HG03558 (cell line): Measurements from ENCODE around the gene FBXO46.
"Not testable (repeated sequence)": the region's sequence is repeated elsewhere in the genome, so short reads cannot be mapped to it uniquely, and the experiment has no call there.

Experiments used
- ATAC-seq: cut with Tn5 transposase; IDR thresholded peaks from one replicate; pipeline ENCODE4 v1.9.1; 2021; ENCODE audit warnings: moderate number of reproducible peaks; ENCODE audit not compliant: unreplicated experiment; ENCODE audit errors: extremely low read depth

Gene FBXO46

DNA sequence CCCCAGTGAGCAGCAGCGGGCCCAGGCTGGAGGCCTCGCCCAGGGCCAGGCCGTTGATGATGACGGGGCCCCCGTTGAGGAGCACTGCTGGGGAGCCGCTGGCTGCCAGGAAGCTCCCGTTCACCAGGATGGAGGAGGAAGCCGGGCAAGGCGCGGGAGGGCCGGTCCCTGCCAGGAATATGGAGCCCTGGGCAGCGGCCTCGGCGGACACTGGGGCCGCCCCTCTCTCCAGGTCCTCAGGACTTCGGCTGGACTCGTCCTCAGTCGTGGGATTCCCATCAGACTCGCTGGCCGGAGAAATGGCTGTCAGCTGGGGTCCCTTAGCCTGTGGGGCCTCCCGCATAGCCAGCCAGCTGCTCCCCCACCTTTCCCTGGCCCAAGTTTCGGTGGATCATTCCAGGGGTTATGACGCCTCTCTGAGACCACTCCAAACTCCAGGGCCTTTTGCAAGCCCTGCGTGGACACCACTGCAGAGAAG, 36.2 kb upstream of the FBXO46 start:
- no peak for ATAC-seq

DNA sequence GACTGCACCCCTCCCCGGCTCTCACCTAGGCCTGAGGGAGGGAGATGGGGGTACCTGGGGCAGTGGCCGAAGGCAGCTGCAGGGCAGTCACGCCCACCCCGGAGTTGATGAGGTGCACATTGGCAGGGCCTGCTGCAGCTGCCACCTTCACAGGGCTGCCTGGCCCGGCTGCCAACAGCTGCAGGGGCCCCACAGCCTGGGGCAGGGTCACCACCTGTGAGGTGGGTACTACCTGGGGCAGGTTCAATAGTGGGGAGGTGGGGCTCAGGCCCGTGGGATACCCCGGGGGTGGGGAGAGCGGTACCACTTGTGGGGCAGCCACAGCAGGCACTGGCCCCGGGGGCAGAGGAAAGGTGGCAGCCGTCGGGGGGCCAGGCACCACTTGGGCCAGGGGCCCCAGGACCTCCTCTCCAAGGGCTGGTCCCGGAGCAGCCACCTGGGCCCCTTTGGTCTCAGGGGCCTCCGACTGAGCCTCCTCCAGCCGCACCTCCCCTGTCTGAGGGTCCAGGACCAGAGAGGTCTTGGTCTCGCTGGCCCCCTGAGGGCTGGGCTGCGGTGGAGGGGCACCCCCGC, 35.7 kb upstream of the FBXO46 start:
- no peak for ATAC-seq

DNA sequence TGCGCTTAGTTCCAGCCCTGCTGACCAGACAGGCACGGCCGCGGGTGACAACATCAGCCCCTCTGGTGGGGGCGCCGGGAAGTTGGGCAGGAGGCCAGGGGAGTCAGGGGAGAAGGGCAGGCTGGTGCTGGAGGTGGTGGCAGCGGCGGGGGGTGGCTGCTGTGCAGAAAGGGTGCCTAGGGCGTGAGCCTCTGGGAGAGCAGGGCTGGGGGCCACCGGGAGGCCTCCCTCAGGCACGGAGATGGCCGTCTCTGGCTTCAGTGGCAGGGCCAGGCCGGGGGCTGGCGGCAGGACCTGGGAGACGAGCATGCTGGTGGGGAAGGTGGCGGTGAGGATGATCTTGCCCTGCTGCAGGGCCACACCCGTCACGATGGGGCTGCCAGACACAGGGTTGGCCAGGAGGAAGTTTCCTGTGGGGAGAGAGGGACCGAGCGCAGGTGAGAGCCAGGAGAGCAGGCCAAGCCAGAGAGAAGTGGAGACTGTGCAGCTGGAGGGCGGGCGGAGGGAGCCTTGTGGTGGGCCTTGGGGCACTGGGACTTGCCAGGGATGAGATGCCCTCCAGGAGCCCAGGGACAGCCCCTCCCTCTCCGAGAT, 35.1 kb upstream of the FBXO46 start:
- ATAC-seq, result no peak

GRCh38 chr19:45764945-45765701, 34.4 kb upstream of the FBXO46 start:
- no peak for ATAC-seq

DNA sequence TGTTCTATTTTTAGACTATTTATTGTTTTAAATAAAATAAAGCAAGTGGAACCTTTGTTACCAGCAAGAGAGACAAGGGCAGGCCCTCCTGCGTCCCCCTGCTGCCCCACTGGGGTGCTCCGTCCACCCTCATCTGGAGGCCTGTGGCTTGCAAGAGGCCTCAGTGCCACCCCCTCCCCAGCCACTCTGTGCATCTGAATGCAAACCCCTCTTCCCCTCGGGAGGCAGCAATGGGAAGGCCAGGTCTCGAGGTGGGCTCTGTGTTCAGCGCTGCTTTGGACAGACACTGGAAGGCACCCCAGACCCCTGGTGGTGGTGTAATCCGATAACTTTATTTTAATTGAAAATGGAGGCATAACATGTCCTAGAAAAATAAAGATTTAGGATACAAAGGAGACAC, 33.8 kb upstream of the FBXO46 start:
- no peak for ATAC-seq

DNA sequence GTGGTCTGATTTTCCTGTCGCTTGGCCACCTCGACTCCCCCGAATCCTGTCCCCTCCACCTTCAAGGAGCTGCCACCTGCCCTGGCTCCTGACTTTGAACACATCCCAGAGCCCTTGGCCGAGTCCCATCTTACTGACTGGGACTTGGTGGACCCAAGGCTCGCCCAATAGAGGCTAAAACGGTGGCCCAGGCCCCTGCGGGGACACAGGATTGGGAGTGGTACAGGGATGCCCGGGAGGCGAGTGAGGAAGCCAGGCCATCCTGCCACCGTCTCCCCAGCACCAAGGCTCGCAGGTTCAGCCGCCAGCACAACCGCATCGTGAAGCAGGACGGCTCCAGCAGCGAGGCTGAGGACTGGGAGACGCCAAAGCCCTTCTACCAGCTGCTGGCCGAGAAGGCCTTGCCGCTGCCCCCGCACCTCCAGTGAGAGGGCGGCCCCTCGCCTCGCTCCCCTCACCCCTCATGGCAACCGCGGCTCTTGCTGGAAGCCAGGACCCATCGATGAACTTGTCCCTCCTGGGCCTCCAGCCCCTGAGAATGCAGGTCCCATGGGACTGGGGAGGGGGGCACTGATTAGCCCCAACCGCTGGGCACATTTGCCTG, 33.1 kb upstream of the FBXO46 start:
- ATAC-seq, result no peak

GRCh38 chr19:45762870-45763631, 32.4 kb upstream of the FBXO46 start:
- no peak for ATAC-seq

GRCh38 chr19:45761714-45762113, 31.0 kb upstream of the FBXO46 start:
- ATAC-seq, result no peak

- ATAC-seq, result no peak
Observed at GRCh38 chr19:45758921-45759320, 28.2 kb upstream of the FBXO46 start.

DNA sequence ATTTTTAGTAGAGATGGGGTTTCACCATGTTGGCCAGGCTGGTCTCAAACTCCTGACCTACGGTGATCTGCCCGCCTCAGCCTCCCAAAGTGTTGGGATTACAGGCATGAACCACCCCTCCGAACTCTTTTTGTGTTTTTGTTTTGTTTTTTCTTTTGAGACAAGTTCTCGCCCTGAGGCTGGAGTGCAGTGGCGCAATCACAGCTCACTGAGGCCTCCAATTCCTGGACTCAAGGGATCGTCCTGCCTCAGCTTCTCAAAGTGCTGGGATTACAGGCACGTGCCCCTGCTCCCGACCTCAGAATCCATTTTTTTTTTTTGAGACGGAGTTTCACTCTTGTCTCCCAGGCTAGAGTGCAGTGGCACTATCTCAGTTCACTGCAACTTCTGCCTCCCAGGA, 27.0 kb upstream of the FBXO46 start:
- ATAC-seq, result no peak

- no peak for ATAC-seq
Observed at GRCh38 chr19:45754323-45754722, 23.6 kb upstream of the FBXO46 start.

- ATAC-seq, result no peak
Observed at GRCh38 chr19:45753548-45753947, 22.9 kb upstream of the FBXO46 start.

DNA sequence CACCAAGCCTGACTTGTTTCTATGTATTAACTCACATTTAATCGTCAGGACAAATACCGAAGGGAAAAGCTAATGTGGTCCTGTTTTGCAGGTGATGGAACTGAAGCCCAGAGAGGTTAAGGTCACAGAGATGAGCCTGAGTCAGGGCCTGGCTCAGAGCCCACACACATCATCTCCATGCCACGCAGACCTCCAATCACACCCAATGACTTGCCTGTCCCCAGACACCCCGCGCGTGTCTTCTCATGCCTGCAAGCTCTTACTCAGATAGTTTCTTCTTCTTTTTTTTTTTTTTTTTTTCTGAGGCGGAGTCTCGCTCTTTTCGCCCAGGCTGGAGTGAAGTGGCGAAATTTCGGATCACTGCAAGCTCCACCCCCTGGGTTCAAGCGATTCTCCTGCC, 21.9 kb upstream of the FBXO46 start:
- no peak for ATAC-seq

GRCh38 chr19:45751483-45751882, 20.8 kb upstream of the FBXO46 start:
- ATAC-seq, result not testable (repeated sequence)

DNA sequence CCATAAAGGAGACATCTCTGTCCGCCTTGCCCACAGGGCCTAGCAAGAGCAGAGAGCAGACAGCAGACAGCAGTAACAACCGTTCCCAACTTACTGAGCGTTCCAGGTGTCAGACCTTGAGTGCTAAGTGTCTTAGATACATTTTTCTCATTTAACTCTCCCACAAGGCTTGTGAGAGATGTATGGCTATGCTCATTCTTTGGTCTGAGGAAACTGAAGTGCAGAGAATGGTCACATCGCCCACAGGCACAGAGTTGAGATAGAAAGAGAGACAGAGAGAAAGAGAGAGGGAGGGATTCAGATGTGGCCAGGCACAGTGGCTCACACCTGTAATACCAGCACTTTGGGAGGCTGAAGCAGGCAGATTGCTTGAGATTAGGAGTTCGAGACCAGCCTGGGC, 16.8 kb upstream of the FBXO46 start:
- no peak for ATAC-seq

- no peak for ATAC-seq
Observed at GRCh38 chr19:45746866-45747265, 16.2 kb upstream of the FBXO46 start.

- no peak for ATAC-seq
Observed at GRCh38 chr19:45745606-45746005, 14.9 kb upstream of the FBXO46 start.

- no peak for ATAC-seq
Observed at GRCh38 chr19:45742969-45743368, 12.3 kb upstream of the FBXO46 start.

DNA sequence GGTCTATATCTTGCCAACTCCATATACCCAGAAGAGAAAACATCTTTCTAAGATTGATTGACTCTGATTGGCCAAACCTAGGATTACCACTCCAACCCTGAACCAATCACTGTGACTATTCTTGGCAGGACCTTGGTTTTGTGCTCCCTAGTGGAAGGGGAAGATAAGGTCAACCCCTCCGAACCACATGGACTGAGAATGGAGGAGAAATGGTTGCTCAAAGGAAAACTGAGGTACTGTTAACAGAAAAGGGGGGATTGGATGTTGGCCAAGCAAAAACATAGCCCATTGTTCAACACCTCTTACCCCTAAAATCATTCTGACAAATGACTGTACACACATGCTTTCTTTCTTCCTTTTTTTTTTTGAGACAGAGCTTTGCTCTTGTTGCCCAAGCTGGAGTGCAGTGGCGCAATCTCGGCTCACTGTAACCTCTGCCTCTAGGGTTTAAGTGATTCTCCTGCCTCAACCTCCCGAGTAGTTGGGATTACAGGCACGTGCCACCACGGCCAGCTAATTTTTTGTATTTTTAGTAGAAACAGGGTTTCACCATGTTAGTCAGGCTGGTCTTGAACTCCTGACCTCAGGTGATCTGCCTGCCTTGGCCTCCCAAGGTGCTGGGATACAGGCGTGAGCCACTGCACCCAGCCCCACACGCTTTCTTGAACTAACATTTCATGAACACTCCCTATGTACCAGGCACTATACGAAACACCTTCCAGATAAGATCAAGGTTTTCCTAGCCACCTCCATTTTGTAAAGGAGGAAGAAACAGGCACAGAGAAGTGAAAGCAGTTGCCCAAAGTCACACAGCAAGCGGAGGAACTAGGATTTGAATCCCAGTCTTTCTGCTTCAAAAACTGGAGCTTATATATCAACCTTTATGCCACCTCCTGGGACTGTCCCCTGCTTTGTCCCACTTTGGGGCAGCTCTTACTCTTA, 9.1 kb upstream of the FBXO46 start:
- ATAC-seq, result no peak
